Gastrocnemius medialis (tissue), 4 donors: ENCODE data around the gene INPP5D. TPM values are rescaled to one million over a fixed set of nuclear protein-coding genes. Genes with fewer than 3 reads are reported as not detected.

ENCODE experiments used
- ATAC-seq, 2 donors: fragments of 150-250 bp; one replicate each; pipeline ENCODE4 v1.9.1; 2016
- DNase-seq, 2 donors: peaks; one replicate each; pipeline ENCODE4 v3.0.0-alpha.2; 2019
- H3K27ac ChIP-seq, 4 donors: fragments of 200-600 bp; sonication (generic); 1 replicate in 1 of 4; 2 replicates in 3 of 4; pipeline ENCODE4 v1.5.1; 2016 to 2018; ENCODE audit warnings: mild to moderate bottlenecking in 2 of 4, moderate library complexity in 1 of 4
- H3K27me3 ChIP-seq, 3 donors: fragments of 200-600 bp; sonication (generic) in 2 of 3; 1 replicate in 1 of 3; 2 replicates in 2 of 3; pipeline versions ENCODE4 v1.5.1 to v1.6.0; 2016 to 2019; ENCODE audit warnings: mild to moderate bottlenecking in 1 of 3, moderate library complexity in 1 of 3
- H3K36me3 ChIP-seq, 2 donors: fragments of 200-600 bp; sonication (generic) in 1 of 2; one replicate each; pipeline ENCODE4 v1.5.1; 2017 to 2018
- H3K4me1 ChIP-seq, 2 donors: fragments of 200-600 bp; sonication (generic) in 1 of 2; one replicate each; pipeline ENCODE4 v1.5.1; 2016 to 2017; ENCODE audit warnings: mild to moderate bottlenecking in 2 of 2
- H3K4me3 ChIP-seq, 4 donors: fragments of 200-600 bp; sonication (generic) in 3 of 4; 1 replicate in 1 of 4; 2 replicates in 3 of 4; pipeline ENCODE4 v1.5.1; 2016 to 2019; ENCODE audit warnings: mild to moderate bottlenecking in 2 of 4
- H3K9me3 ChIP-seq, 3 donors: fragments of 200-600 bp; sonication (generic) in 2 of 3; 1 replicate in 1 of 3; 2 replicates in 2 of 3; pipeline ENCODE4 v1.5.1; 2016 to 2019
- CTCF ChIP-seq, 5 experiments: fragments of 450-650 bp in 3 of 5; fragments of 200-600 bp in 2 of 5; sonication (generic) in 2 of 5; IDR thresholded peaks in 4 of 5; conservative IDR thresholded peaks in 1 of 5; 1 replicate in 4 of 5; 2 replicates in 1 of 5; pipeline ENCODE4 v1.5.1; 2016 to 2019; ENCODE audit warnings: antibody characterized with exemption in 5 of 5, mild to moderate bottlenecking in 3 of 5, moderate library complexity in 3 of 5
- POLR2A ChIP-seq, 2 donors: fragments of 450-650 bp; IDR thresholded peaks; one replicate each; pipeline ENCODE4 v1.6.1; 2017; ENCODE audit warnings: antibody characterized with exemption in 2 of 2, mild to moderate bottlenecking in 2 of 2, moderate library complexity in 2 of 2
- in situ Hi-C, 4 donors: fragments of 200-750 bp; cut with MboI; loops; one replicate each; pipeline versions ENCODE4 v1.15.0 to v1.8.0; 2017; ENCODE audit warnings: low sequenced_read_pairs in 4 of 4
- intact Hi-C: fragments of 100-400 bp; cut with DNase I; formaldehyde crosslinking; loops from one replicate; pipeline ENCODE4 v1.15.1; 2023; ENCODE audit warnings: low total_unique reads
- total RNA-seq, 4 donors: library from RNA; depleted of rRNA; stranded (reverse); fragments of >200 nt; gene quantifications; one replicate each; pipeline versions ENCODE4 v1.1.0 to v1.2.3, GENCODE V29; 2016

INPP5D gene
- total RNA-seq, 4 donors from 2014 or later = 1.7 to 18.7 (median 4.9) TPM

- no peaks in the 10 kb centered on the region for H3K36me3 ChIP-seq
- intact Hi-C loops = no loop called here
- TF ChIP-seq CTCF (IDR thresholded peaks at IDR 0.05 in 4 of 5, conservative IDR thresholded peaks at IDR 0.05 in 1 of 5) (no peak), POLR2A (IDR thresholded peaks at IDR 0.05) (no peak)
Observed at GRCh38 chr2:233125455-233126065, 65.4 kb downstream of the INPP5D start.

GRCh38 chr2:233129351-233129978 is 69.3 kb downstream of the INPP5D start:
- intact Hi-C loops = no loop called here
- no peaks in the 10 kb centered on the region for H3K4me1 ChIP-seq
- H3K27me3 ChIP-seq = peaks cover 0 to 7% (median 4%) of the 10 kb centered on the region in 3 donors
- TF ChIP-seq CTCF (IDR thresholded peaks at IDR 0.05 in 4 of 5, conservative IDR thresholded peaks at IDR 0.05 in 1 of 5) (no peak), POLR2A (IDR thresholded peaks at IDR 0.05) (no peak)
- ATAC-seq = no peak
- H3K9me3 ChIP-seq = no peaks in the 10 kb centered on the region
- no peaks in the 10 kb centered on the region for H3K36me3 ChIP-seq
- no peak overlapping the region for H3K4me3 ChIP-seq
- in situ Hi-C loops = no loop called here
- no peak overlapping the region for H3K27ac ChIP-seq
- no peak for DNase-seq

More at GRCh38 chr2:233125455-233126065, 65.4 kb downstream of the INPP5D start:
- ATAC-seq (no peak), DNase-seq (no peak)
- peaks cover 0 to 5% (median 4%) of the 10 kb centered on the region in 3 donors for H3K27me3 ChIP-seq
- in situ Hi-C loops = no loop called here
- H3K4me1 ChIP-seq = no peaks in the 10 kb centered on the region
- H3K9me3 ChIP-seq = no peaks in the 10 kb centered on the region
- no peak overlapping the region for H3K4me3 ChIP-seq
- no peak overlapping the region for H3K27ac ChIP-seq

GRCh38 chr2:233130024-233130423 is 69.9 kb downstream of the INPP5D start:
- no peaks in the 10 kb centered on the region for H3K36me3 ChIP-seq
- H3K4me3 ChIP-seq = no peak overlapping the region
- DNase-seq (no peak), ATAC-seq (no peak)
- intact Hi-C loops = no loop called here
- H3K27ac ChIP-seq = no peak overlapping the region
- no peaks in the 10 kb centered on the region for H3K4me1 ChIP-seq
- TF ChIP-seq CTCF (IDR thresholded peaks at IDR 0.05 in 4 of 5, conservative IDR thresholded peaks at IDR 0.05 in 1 of 5) (no peak), POLR2A (IDR thresholded peaks at IDR 0.05) (no peak)
- peaks cover 0 to 7% (median 4%) of the 10 kb centered on the region in 3 donors for H3K27me3 ChIP-seq
- in situ Hi-C loops = no loop called here
- no peaks in the 10 kb centered on the region for H3K9me3 ChIP-seq

- intact Hi-C loops = no loop called here
- no peaks in the 10 kb centered on the region for H3K4me1 ChIP-seq
- in situ Hi-C loops = no loop called here
Observed at GRCh38 chr2:233130481-233131020, 70.4 kb downstream of the INPP5D start.

More at GRCh38 chr2:233130481-233131020, 70.4 kb downstream of the INPP5D start:
- ATAC-seq (no peak), DNase-seq (no peak)
- H3K27me3 ChIP-seq = peaks cover 0 to 7% (median 4%) of the 10 kb centered on the region in 3 donors
- no peak overlapping the region for H3K4me3 ChIP-seq
- no peak overlapping the region for H3K27ac ChIP-seq
- no peak for TF ChIP-seq POLR2A (IDR thresholded peaks at IDR 0.05)
- TF ChIP-seq CTCF (IDR thresholded peaks at IDR 0.05 in 4 of 5, conservative IDR thresholded peaks at IDR 0.05 in 1 of 5) = no peak
- no peaks in the 10 kb centered on the region for H3K9me3 ChIP-seq
- no peaks in the 10 kb centered on the region for H3K36me3 ChIP-seq
